Measurements from ENCODE around the gene PRDX1.

DNA sequence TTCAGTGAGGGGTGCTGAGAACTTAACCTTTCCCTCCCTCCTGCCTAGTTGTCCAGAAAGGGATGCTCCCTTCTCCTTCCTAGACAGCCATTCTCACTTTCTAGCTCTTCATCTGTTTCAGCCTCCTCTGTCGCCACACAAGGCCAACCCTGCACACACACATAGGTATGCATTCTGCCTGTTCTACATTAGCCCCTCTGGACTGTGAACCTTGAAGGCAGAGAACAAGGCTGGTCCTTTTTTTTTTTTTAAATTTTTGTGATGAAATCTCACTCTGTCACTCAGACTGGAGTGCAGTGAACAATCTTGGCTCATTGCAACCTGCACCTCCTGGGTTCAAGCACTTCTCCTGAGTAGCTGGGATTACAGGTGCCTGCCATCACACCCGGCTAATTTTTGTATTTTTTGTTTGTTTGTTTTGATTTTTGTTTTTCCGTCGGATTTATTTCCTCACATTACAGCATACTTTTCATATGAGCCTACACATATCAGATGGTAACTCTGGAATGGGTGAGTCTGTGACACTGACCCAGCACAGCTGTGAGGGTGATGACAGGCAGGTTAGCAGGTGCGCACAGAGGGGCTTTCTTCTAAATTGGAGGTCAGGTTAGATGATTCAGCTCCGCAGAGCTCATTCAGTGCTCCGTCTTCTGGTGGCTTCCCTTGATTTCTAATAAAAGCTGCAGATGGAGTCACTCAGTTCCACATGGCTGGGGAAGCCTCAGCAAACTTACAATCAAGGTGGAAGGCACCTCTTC is 24.0 kb upstream of the PRDX1 start:
- no peak for TF ChIP-seq REST (IDR thresholded peaks at IDR 0.05; ENCODE audit: low read depth)
- TF ChIP-seq, protein P1, sequence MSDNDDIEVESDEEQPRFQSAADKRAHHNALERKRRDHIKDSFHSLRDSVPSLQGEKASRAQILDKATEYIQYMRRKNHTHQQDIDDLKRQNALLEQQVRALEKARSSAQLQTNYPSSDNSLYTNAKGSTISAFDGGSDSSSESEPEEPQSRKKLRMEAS (IDR thresholded peaks at IDR 0.05) = no peak
- TF ChIP-seq EP300 (IDR thresholded peaks at IDR 0.05; ENCODE audit: borderline replicate concordance) = no peak
- TF ChIP-seq YY1 (IDR thresholded peaks at IDR 0.05; ENCODE audit: low read depth) = no peak
- no peak for TF ChIP-seq CEBPB (IDR thresholded peaks at IDR 0.05)
- TF ChIP-seq TCF12 (IDR thresholded peaks at IDR 0.05; ENCODE audit: low read depth) = no peak
- no peak for TF ChIP-seq EGR1 (IDR thresholded peaks at IDR 0.05)
- no peak for TF ChIP-seq ZBTB7A (IDR thresholded peaks at IDR 0.05; ENCODE audit: low read depth)
- TF ChIP-seq TEAD4 (IDR thresholded peaks at IDR 0.05) = no peak
- TF ChIP-seq USF1 (IDR thresholded peaks at IDR 0.05) = no peak
- no peak for TF ChIP-seq RAD21 (IDR thresholded peaks at IDR 0.05; ENCODE audit: low read depth)
- no peak for TF ChIP-seq CREB1 (IDR thresholded peaks at IDR 0.05; ENCODE audit: low read depth)

All from Ishikawa (cell line).